GM12878 (cell line): ENCODE measurements around the gene DCAF17. TPM values are rescaled to one million over a fixed set of nuclear protein-coding genes. Genes with fewer than 3 reads are reported as not detected.

Experiments used
- ASH2L ChIP-seq: fragments of 300-600, 200-600 bp; sonication (generic); IDR thresholded peaks from 2 replicates; pipeline ENCODE4 v1.6.1; 2017; ENCODE audit warnings: low read depth, mild to moderate bottlenecking, borderline replicate concordance
- BCL11A ChIP-seq: IDR thresholded peaks from 2 replicates; pipeline ENCODE4 v1.6.1; 2011; ENCODE audit warnings: low read depth, low read length
- CTCF ChIP-seq, 3 experiments: IDR thresholded peaks in 2 of 3; conservative IDR thresholded peaks in 1 of 3; 2 replicates each; pipeline ENCODE4 v1.5.1; 2011; ENCODE audit warnings: low read depth in 3 of 3, low read length in 3 of 3, mild to moderate bottlenecking in 3 of 3, control low read depth in 2 of 3, moderate library complexity in 2 of 3, inconsistent platforms in 1 of 3, mixed read lengths in 1 of 3; ENCODE audit not compliant: control insufficient read depth in 2 of 3, insufficient read depth in 1 of 3; ENCODE audit errors: extremely low read depth in 1 of 3
- E2F8 ChIP-seq: fragments of 450-650 bp; IDR thresholded peaks from 2 replicates; pipeline ENCODE4 v1.6.1; 2018; ENCODE audit warnings: mild to moderate bottlenecking, low read depth, moderate library complexity; ENCODE audit not compliant: partially characterized antibody
- FOXM1 ChIP-seq: IDR thresholded peaks from 2 replicates; pipeline ENCODE4 v1.6.1; 2012; ENCODE audit warnings: low read depth, mild to moderate bottlenecking, inconsistent platforms, low read length, moderate library complexity
- IKZF2 ChIP-seq, 2 experiments: fragments of 450-650 bp; IDR thresholded peaks; 2 replicates each; pipeline ENCODE4 v1.6.1; 2017; ENCODE audit warnings: mild to moderate bottlenecking in 2 of 2, moderate library complexity in 2 of 2
- IRF3 ChIP-seq: fragments of 450-650 bp; IDR thresholded peaks from 2 replicates; pipeline ENCODE4 v1.6.1; 2014; ENCODE audit warnings: mild to moderate bottlenecking
- IRF4 ChIP-seq: IDR thresholded peaks from 2 replicates; pipeline ENCODE4 v1.6.1; 2011; ENCODE audit warnings: low read depth, low read length
- JUNB ChIP-seq: IDR thresholded peaks from 2 replicates; pipeline ENCODE4 v1.6.1; 2016; ENCODE audit warnings: antibody characterized with exemption, mild to moderate bottlenecking
- PAX8 ChIP-seq: fragments of 450-650 bp; IDR thresholded peaks from 2 replicates; pipeline ENCODE4 v1.6.1; 2017; ENCODE audit warnings: mild to moderate bottlenecking, moderate library complexity
- RAD51 ChIP-seq: fragments of 450-650 bp; IDR thresholded peaks from 2 replicates; pipeline ENCODE4 v1.6.1; 2016; ENCODE audit warnings: moderate library complexity, mild to moderate bottlenecking, inconsistent platforms
- RBBP5 ChIP-seq: fragments of 200-600 bp; sonication (generic); conservative IDR thresholded peaks from 2 replicates; pipeline ENCODE4 v1.6.1; 2016
- RCOR1 ChIP-seq: conservative IDR thresholded peaks from 2 replicates; pipeline ENCODE4 v1.6.1; 2012; ENCODE audit warnings: low read depth, low read length, improper control_type of control experiment
- RUNX3 ChIP-seq: IDR thresholded peaks from 2 replicates; pipeline ENCODE4 v1.6.1; 2012; ENCODE audit warnings: low read length, inconsistent platforms
- SMAD5 ChIP-seq: IDR thresholded peaks from 2 replicates; pipeline ENCODE4 v1.6.1; 2016; ENCODE audit warnings: antibody characterized with exemption, low read depth
- SREBF1 ChIP-seq: IDR thresholded peaks from 2 replicates; pipeline ENCODE4 v1.6.1; 2012; ENCODE audit warnings: mild to moderate bottlenecking, low read length
- STAT1 ChIP-seq: fragments of 450-650 bp; conservative IDR thresholded peaks from 2 replicates; pipeline ENCODE4 v1.6.1; 2014; ENCODE audit warnings: antibody characterized with exemption, mild to moderate bottlenecking
- SUZ12 ChIP-seq: fragments of 200-600 bp; sonication (generic); IDR thresholded peaks from one replicate; pipeline ENCODE4 v1.6.1; 2018; ENCODE audit warnings: antibody characterized with exemption, mild to moderate bottlenecking; ENCODE audit not compliant: unreplicated experiment
- TCF7 ChIP-seq: IDR thresholded peaks from 2 replicates; pipeline ENCODE4 v1.6.1; 2014; ENCODE audit warnings: antibody characterized with exemption, borderline replicate concordance
- YY1 ChIP-seq: IDR thresholded peaks from 2 replicates; pipeline ENCODE4 v1.6.1; 2011; ENCODE audit warnings: low read depth, mild to moderate bottlenecking, low read length
- ZBED1 ChIP-seq: IDR thresholded peaks from 2 replicates; pipeline ENCODE4 v1.6.1; 2016; ENCODE audit warnings: borderline replicate concordance
- polyA plus RNA-seq, 11 experiments: library from polyadenylated mRNA; depleted of rRNA in 4 of 11; unstranded in 6 of 11; stranded (reverse) in 5 of 11; fragments of >200 nt; fragmentation: Nextera tagmentation in 4 of 11; fragmentation: Illumina TruSeq in 1 of 11; extraction: Ambion mirVana in 4 of 11; extraction: Trizol in 1 of 11; gene quantifications; 1 replicate in 1 of 11; 2 replicates in 10 of 11; pipeline versions ENCODE4 v1.2.1 to v1.2.3, GENCODE V29; 2011 to 2016; ENCODE audit warnings: inconsistent platforms in 2 of 11, missing spikeins in 2 of 11, low read depth in 1 of 11
- total RNA-seq, 4 experiments: library from RNA; depleted of rRNA in 3 of 4; stranded (reverse); fragments of >200 nt in 3 of 4; fragmentation: Illumina TruSeq in 1 of 4; extraction: Trizol in 1 of 4; gene quantifications; 2 replicates each; pipeline versions ENCODE4 v1.2.1 to v1.2.3, GENCODE V29; 2013 to 2021
- TF ChIP-seq, protein P1 (sequence below): fragments of 450-650 bp; IDR thresholded peaks from 2 replicates; pipeline ENCODE4 v1.6.1; 2018; ENCODE audit warnings: borderline replicate concordance, mild to moderate bottlenecking; ENCODE audit not compliant: partially characterized antibody
- TF ChIP-seq, protein P2 (sequence below): fragments of 450-650 bp; IDR thresholded peaks from 2 replicates; pipeline ENCODE4 v1.6.1; 2017; ENCODE audit warnings: mild to moderate bottlenecking

Gene DCAF17
- total and polyA plus RNA-seq, 10 of the 15 experiments (the other 5 are each of a cell fraction or from before 2014, with no cell fraction given) = 5.2 to 32.9 (median 23.4) TPM

DNA sequence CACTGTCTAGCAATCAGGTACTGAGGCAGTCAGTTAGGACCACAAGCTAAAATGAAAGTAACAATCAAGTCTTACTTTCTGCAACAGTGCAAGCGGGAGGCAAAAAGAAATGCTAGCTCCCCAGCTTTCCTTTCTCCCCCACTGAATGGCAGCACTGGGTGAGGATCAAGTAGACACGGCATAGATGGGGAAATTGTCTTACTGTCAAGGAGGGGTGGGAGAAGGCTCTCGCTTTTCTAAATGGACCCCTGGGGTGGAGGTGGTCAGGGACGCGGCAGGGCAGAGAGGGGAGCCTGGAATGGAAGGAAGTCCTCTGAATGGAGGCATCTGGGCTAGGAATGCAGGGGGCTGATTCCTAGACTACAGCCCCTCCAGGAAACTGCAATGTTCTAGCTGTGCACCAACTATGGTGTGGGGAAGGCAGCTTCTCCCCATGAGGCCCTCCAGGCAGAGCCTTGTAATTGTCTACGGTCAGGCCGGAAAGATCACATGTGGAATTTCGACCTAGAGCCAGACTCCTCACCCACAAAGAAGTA lies 24.5 kb upstream of the DCAF17 start (continued):
- TF ChIP-seq, protein P1, sequence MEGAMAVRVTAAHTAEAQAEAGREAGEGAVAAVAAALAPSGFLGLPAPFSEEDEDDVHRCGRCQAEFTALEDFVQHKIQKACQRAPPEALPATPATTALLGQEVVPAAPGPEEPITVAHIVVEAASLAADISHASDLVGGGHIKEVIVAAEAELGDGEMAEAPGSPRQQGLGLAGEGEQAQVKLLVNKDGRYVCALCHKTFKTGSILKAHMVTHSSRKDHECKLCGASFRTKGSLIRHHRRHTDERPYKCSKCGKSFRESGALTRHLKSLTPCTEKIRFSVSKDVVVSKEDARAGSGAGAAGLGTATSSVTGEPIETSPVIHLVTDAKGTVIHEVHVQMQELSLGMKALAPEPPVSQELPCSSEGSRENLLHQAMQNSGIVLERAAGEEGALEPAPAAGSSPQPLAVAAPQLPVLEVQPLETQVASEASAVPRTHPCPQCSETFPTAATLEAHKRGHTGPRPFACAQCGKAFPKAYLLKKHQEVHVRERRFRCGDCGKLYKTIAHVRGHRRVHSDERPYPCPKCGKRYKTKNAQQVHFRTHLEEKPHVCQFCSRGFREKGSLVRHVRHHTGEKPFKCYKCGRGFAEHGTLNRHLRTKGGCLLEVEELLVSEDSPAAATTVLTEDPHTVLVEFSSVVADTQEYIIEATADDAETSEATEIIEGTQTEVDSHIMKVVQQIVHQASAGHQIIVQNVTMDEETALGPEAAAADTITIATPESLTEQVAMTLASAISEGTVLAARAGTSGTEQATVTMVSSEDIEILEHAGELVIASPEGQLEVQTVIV = no peak
- TF ChIP-seq STAT1 = no peak
- no peak for TF ChIP-seq FOXM1
- TF ChIP-seq CTCF (IDR thresholded peaks at IDR 0.05 in 2 of 3, conservative IDR thresholded peaks at IDR 0.05 in 1 of 3; ENCODE audit: control insufficient read depth in 2 of 3, extremely low read depth in 1 of 3, insufficient read depth in 1 of 3, low read depth in 3 of 3, low read length in 3 of 3) = no peak
- TF ChIP-seq RUNX3 = no peak
- peak; percentile 20 to 26; a peak in 1 of 4 replicates for TF ChIP-seq IKZF2 (IDR thresholded peaks at IDR 0.05)
- TF ChIP-seq IRF4 = no peak
- TF ChIP-seq ZBED1 = no peak
- TF ChIP-seq SMAD5 = no peak
- no peak; the same call in 1 of the 2 replicates for TF ChIP-seq ASH2L
- TF ChIP-seq SUZ12 = no peak
- TF ChIP-seq PAX8 = no peak
- TF ChIP-seq, protein P2, sequence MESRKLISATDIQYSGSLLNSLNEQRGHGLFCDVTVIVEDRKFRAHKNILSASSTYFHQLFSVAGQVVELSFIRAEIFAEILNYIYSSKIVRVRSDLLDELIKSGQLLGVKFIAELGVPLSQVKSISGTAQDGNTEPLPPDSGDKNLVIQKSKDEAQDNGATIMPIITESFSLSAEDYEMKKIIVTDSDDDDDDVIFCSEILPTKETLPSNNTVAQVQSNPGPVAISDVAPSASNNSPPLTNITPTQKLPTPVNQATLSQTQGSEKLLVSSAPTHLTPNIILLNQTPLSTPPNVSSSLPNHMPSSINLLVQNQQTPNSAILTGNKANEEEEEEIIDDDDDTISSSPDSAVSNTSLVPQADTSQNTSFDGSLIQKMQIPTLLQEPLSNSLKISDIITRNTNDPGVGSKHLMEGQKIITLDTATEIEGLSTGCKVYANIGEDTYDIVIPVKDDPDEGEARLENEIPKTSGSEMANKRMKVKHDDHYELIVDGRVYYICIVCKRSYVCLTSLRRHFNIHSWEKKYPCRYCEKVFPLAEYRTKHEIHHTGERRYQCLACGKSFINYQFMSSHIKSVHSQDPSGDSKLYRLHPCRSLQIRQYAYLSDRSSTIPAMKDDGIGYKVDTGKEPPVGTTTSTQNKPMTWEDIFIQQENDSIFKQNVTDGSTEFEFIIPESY = no peak
- TF ChIP-seq E2F8 = no peak
- TF ChIP-seq RAD51 = no peak
- no peak for TF ChIP-seq IRF3
- no peak for TF ChIP-seq YY1
- TF ChIP-seq SREBF1 = no peak
- TF ChIP-seq JUNB = no peak
- TF ChIP-seq TCF7 = no peak
- no peak for TF ChIP-seq BCL11A
- TF ChIP-seq RBBP5 = no peak
- TF ChIP-seq RCOR1 = no peak
